Naive thymus-derived CD8-positive, alpha-beta T cell (primary cell): ENCODE results near the gene RGP1. TPM values are rescaled to one million over a fixed set of nuclear protein-coding genes. Genes with fewer than 3 reads are reported as not detected.

Source experiments
- ATAC-seq, 2 donors: fragments of 150-1000 bp; cut with Tn5 transposase in 1 of 2; sonication (Bioruptor Pico), chemical (Tn5 transposase) in 1 of 2; 1 replicate in 1 of 2; 2 replicates in 1 of 2; pipeline ENCODE4 v1.10.0; 2021; ENCODE audit warnings: mild to moderate bottlenecking in 2 of 2, moderate library complexity in 2 of 2
- POLR2A ChIA-PET: fragments of 350-600 bp; sonication (Branson Sonifier 250); formaldehyde crosslinking; loops from one replicate; lab custom pipeline; 2021; ENCODE audit warnings: antibody characterized with exemption; lab: Charles Lee
- DNase-seq, 10 donors: peaks; one replicate each; pipeline versions ENCODE4 v3.0.0 to v3.0.0-alpha.2; 2020 to 2022
- H3K27ac Mint-ChIP-seq, 10 donors: one replicate each; pipeline ENCODE4 v1.8.0; 2020 to 2022; ENCODE audit warnings: mild to moderate bottlenecking in 10 of 10, mixed read lengths in 10 of 10, moderate library complexity in 4 of 10, inconsistent platforms in 1 of 10
- H3K27me3 Mint-ChIP-seq, 5 donors: one replicate each; pipeline ENCODE4 v1.8.0; 2021 to 2022; ENCODE audit warnings: mixed read lengths in 5 of 5
- H3K36me3 Mint-ChIP-seq, 3 donors: one replicate each; pipeline ENCODE4 v1.8.0; 2020 to 2022; ENCODE audit warnings: mixed read lengths in 3 of 3, mild to moderate bottlenecking in 2 of 3, inconsistent platforms in 1 of 3
- H3K4me1 Mint-ChIP-seq, 4 donors: one replicate each; pipeline ENCODE4 v1.8.0; 2021 to 2022; ENCODE audit warnings: mixed read lengths in 4 of 4
- H3K4me3 Mint-ChIP-seq, 10 donors: one replicate each; pipeline ENCODE4 v1.8.0; 2020 to 2022; ENCODE audit warnings: mild to moderate bottlenecking in 10 of 10, mixed read lengths in 10 of 10, moderate library complexity in 6 of 10, inconsistent platforms in 1 of 10
- H3K9me3 Mint-ChIP-seq, 9 donors: one replicate each; pipeline ENCODE4 v1.8.0; 2020 to 2022; ENCODE audit warnings: mixed read lengths in 9 of 9, mild to moderate bottlenecking in 3 of 9, inconsistent platforms in 1 of 9, moderate library complexity in 1 of 9
- polyA plus RNA-seq, 3 donors: library from polyadenylated mRNA; unstranded; fragments of 300-500 nt; fragmentation: Illumina TruSeq; gene quantifications; one replicate each; pipeline ENCODE4 v1.2.3, GENCODE V29; 2021
- total RNA-seq, 8 experiments: library from RNA in 2 of 8; stranded (reverse) in 2 of 8; gene quantifications; one replicate each; pipeline ENCODE4 v1.2.3 and lab custom pipeline; 2021 to 2026

RGP1 gene
- total and polyA plus RNA-seq, 5 experiments from 2014 or later = 6.8 to 31.7 (median 9.6) TPM

GRCh38 chr9:35732800-35733541 is 16.1 kb upstream of the RGP1 start:
- Mint-ChIP-seq H3K4me3 (peak overlapping the region in 5 of 10 donors; percentile 93 to 96 (median 94)), H3K36me3 (peaks cover 0 to 27% (median 8%) of the 10 kb centered on the region in 3 donors), H3K9me3 (no peaks in the 10 kb centered on the region), H3K4me1 (peaks cover 19 to 30% (median 24%) of the 10 kb centered on the region in 4 donors), H3K27me3 (no peaks in the 10 kb centered on the region), H3K27ac (peak overlapping the region in 8 of 10 donors; percentile 83 to 97 (median 95))
- DNase-seq (peak in 2 of 10 donors; percentile 21 to 51), ATAC-seq (no peak)
- POLR2A ChIA-PET = interaction anchor here (0.5 to 5.1 kb wide), 23 partner anchors 9 to 666 kb away, joined by 3 to 68 read pairs (median 10); partner anchors contain the start of genes ARHGEF39, CCDC107, GBA2 and GNE

DNA sequence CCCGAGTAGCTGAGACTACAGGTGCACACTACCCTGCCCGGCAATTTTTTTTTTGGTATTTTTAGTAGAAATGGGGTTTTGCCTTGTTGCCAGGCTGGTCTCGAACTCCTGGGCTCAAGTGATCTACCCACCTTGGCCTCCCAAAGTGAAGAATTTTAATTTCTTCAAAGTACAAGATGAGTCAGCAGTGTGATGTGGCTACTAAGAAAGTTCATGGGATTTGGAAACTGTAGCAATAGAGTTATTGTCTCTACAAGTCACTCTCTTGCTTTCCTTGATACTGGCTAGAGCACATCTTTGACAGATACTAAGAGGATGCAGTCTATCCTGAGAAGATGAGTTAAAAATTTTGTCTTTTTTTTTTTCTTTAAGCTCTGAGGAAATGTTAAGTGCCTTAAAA is 15.0 kb upstream of the RGP1 start:
- Mint-ChIP-seq H3K36me3 (peaks cover 0 to 38% (median 11%) of the 10 kb centered on the region in 3 donors), H3K4me3 (peak overlapping the region in 2 of 10 donors; percentile 18 to 36), H3K27me3 (no peaks in the 10 kb centered on the region), H3K4me1 (peaks cover 19 to 30% (median 24%) of the 10 kb centered on the region in 4 donors), H3K9me3 (no peaks in the 10 kb centered on the region), H3K27ac (peak overlapping the region in 2 of 10 donors; percentile 34 to 95)
- ATAC-seq = no peak
- no peak for DNase-seq
- POLR2A ChIA-PET = interaction anchor here (0.6 to 5.1 kb wide), 5 partner anchors 14 to 115 kb away, joined by 3 to 68 read pairs (median 3); partner anchors contain the start of genes GBA2 and RGP1

GRCh38 chr9:35736201-35736633 is 12.9 kb upstream of the RGP1 start:
- Mint-ChIP-seq H3K27me3 (no peaks in the 10 kb centered on the region), H3K36me3 (peaks cover 0 to 55% (median 11%) of the 10 kb centered on the region in 3 donors), H3K9me3 (no peaks in the 10 kb centered on the region), H3K4me3 (peak overlapping the region in 1 of 10 donors; percentile 51), H3K27ac (peak overlapping the region in 4 of 10 donors; percentile 11 to 58 (median 42)), H3K4me1 (peaks cover 16 to 30% (median 23%) of the 10 kb centered on the region in 4 donors)
- DNase-seq (peak; percentile 34 to 84 (median 63)), ATAC-seq (no peak)
- POLR2A ChIA-PET = interaction anchor here (0.7 to 2.2 kb wide), 5 partner anchors 12 to 174 kb away, joined by 3 to 8 read pairs (median 3); partner anchors contain the start of genes CCDC107, CD72 and RMRP

- Mint-ChIP-seq H3K4me3 (no peak overlapping the region), H3K27ac (peak overlapping the region in 1 of 10 donors; percentile 15), H3K9me3 (no peaks in the 10 kb centered on the region), H3K4me1 (peaks cover 15 to 39% (median 31%) of the 10 kb centered on the region in 4 donors), H3K27me3 (no peaks in the 10 kb centered on the region), H3K36me3 (peaks cover 0 to 58% (median 11%) of the 10 kb centered on the region in 3 donors)
- ATAC-seq = no peak
- peak in 1 of 10 donors; percentile 40 for DNase-seq
- POLR2A ChIA-PET = interaction anchor here (1.1 to 2.2 kb wide), 3 partner anchors 10 to 120 kb away, joined by 3 to 8 read pairs (median 4); partner anchors contain the start of genes CCDC107, CD72 and RMRP
These were observed 11.9 kb upstream of the RGP1 start for GRCh38 chr9:35737143-35737542.

DNA sequence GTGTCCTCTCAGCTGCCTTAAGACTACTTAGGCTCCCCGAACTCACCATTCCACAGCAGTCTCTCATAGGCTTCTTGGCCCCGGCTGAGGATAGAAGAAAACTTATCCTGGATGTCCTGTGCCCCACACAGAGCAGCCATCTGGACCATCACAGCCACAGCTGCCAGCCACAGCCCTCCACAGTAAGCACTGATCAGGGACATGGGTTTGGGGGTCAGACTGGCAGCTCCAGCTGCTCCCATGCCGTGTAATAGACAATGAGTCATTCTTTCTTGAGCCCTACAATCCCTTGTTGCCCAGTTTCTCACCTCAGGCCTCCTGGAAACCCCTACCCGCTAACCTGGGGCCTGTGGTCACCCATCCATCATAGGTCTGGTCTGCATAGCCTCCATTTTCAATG is 10.9 kb upstream of the RGP1 start:
- H3K36me3 Mint-ChIP-seq = peaks cover 0 to 61% (median 11%) of the 10 kb centered on the region in 3 donors
- ATAC-seq (no peak), DNase-seq (no peak)
- no peaks in the 10 kb centered on the region for H3K27me3 Mint-ChIP-seq
- H3K27ac Mint-ChIP-seq = peak overlapping the region in 4 of 10 donors; percentile 15 to 47 (median 25)
- peaks cover 14 to 37% (median 29%) of the 10 kb centered on the region in 4 donors for H3K4me1 Mint-ChIP-seq
- no peak overlapping the region for H3K4me3 Mint-ChIP-seq
- POLR2A ChIA-PET = interaction anchor here (1.4 to 2.1 kb wide), 2 partner anchors 9 to 14 kb away, joined by 3 to 4 read pairs; no protein-coding TSS in a partner anchor
- no peaks in the 10 kb centered on the region for H3K9me3 Mint-ChIP-seq

- no peaks in the 10 kb centered on the region for H3K27me3 Mint-ChIP-seq
- no peak for ATAC-seq
- no peaks in the 10 kb centered on the region for H3K9me3 Mint-ChIP-seq
- H3K4me1 Mint-ChIP-seq = peaks cover 16 to 32% (median 28%) of the 10 kb centered on the region in 4 donors
- no peak overlapping the region for H3K4me3 Mint-ChIP-seq
- H3K36me3 Mint-ChIP-seq = peaks cover 0 to 68% (median 11%) of the 10 kb centered on the region in 3 donors
- H3K27ac Mint-ChIP-seq = peak overlapping the region in 1 of 10 donors; percentile 40
- POLR2A ChIA-PET = interaction anchor here (1.1 to 2.3 kb wide), 4 partner anchors 8 to 17 kb away, joined by 3 to 11 read pairs (median 4); partner anchors contain the start of genes GBA2 and RGP1
- DNase-seq = peak in 1 of 10 donors; percentile 14
These were observed 10.2 kb upstream of the RGP1 start for GRCh38 chr9:35738924-35739323.

- H3K4me1 Mint-ChIP-seq = peaks cover 21 to 31% (median 28%) of the 10 kb centered on the region in 4 donors
- no peak overlapping the region for H3K4me3 Mint-ChIP-seq
- POLR2A ChIA-PET = interaction anchor here (1.0 to 2.3 kb wide), 2 partner anchors 9 to 16 kb away, joined by 5 to 11 read pairs; partner anchors contain the start of genes GBA2 and RGP1
- peak overlapping the region in 1 of 10 donors; percentile 53 for H3K27ac Mint-ChIP-seq
- H3K36me3 Mint-ChIP-seq = peaks cover 0 to 73% (median 11%) of the 10 kb centered on the region in 3 donors
- no peaks in the 10 kb centered on the region for H3K27me3 Mint-ChIP-seq
- ATAC-seq (no peak), DNase-seq (no peak)
- H3K9me3 Mint-ChIP-seq = no peaks in the 10 kb centered on the region
These were observed 8.8 kb upstream of the RGP1 start for GRCh38 chr9:35740243-35740642.

DNA sequence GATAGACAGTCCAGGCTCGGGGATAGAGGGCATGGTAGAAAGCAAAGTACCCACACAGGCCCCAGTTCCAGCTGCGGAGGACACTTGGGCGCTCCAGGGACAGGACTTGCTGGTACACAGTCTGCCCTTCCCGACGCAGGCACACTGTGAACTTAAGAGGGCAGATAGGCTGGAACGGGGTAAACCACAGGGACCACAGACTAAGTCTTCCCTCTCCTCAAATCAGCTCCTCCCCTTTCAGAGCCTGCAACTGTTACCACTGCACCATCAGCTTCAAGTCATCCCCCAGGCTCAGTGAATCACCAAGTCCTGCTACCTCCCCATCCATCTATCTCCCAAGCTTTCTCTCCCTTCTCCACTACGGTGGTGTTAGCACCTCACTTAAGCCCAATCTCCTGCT is 7.3 kb upstream of the RGP1 start:
- POLR2A ChIA-PET = interaction anchor here (1.8 to 2.1 kb wide), 2 partner anchors 10 to 92 kb away, joined by 4 to 8 read pairs; partner anchors contain the start of genes CREB3 and TLN1
- H3K27ac Mint-ChIP-seq = peak overlapping the region in 9 of 10 donors; percentile 6 to 85 (median 60)
- DNase-seq = no peak

DNA sequence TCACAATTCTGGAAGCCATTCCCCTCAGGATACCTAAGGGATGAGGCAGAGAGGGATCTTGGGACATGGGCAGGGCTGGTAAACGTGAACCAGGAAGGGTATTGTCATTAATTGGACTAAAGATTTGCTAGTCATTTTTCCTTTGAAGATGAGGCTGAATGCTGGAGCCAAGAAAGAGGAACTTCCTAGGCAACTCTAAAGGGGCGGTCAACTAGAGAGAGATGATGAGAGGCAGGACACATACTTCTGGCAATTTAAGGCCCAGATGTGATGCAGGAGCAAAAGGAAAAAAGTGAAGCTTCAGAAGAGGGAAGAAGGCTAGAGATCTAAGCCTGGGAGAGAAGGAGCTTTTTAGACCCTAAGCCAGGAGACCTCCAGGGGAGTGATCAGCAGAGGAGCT is 5.6 kb upstream of the RGP1 start:
- H3K27ac Mint-ChIP-seq = no peak overlapping the region
- no peak overlapping the region for H3K4me3 Mint-ChIP-seq
- ATAC-seq (no peak), DNase-seq (no peak)
- peaks cover 37 to 52% (median 50%) of the 10 kb centered on the region in 4 donors for H3K4me1 Mint-ChIP-seq
- H3K36me3 Mint-ChIP-seq = peaks cover 0 to 51% (median 3%) of the 10 kb centered on the region in 3 donors
- H3K27me3 Mint-ChIP-seq = no peaks in the 10 kb centered on the region
- no peaks in the 10 kb centered on the region for H3K9me3 Mint-ChIP-seq
- POLR2A ChIA-PET = interaction anchor here (1.5 kb wide), 1 partner anchor 15 kb away, joined by 3 read pairs; no protein-coding TSS in a partner anchor

More for the DNA sequence above, 7.3 kb upstream of the RGP1 start:
- ATAC-seq = peak; percentile 33 to 57
- H3K4me3 Mint-ChIP-seq = peak overlapping the region in 2 of 10 donors; percentile 11 to 46
- H3K27me3 Mint-ChIP-seq = no peaks in the 10 kb centered on the region
- peaks cover 0 to 65% (median 7%) of the 10 kb centered on the region in 3 donors for H3K36me3 Mint-ChIP-seq
- H3K9me3 Mint-ChIP-seq = no peaks in the 10 kb centered on the region
- H3K4me1 Mint-ChIP-seq = peaks cover 26 to 35% (median 33%) of the 10 kb centered on the region in 4 donors

- Mint-ChIP-seq H3K9me3 (no peaks in the 10 kb centered on the region), H3K4me1 (peaks cover 37 to 54% (median 50%) of the 10 kb centered on the region in 4 donors), H3K27ac (peak overlapping the region in 1 of 10 donors; percentile 43), H3K27me3 (no peaks in the 10 kb centered on the region), H3K4me3 (no peak overlapping the region), H3K36me3 (peaks cover 0 to 45% (median 1%) of the 10 kb centered on the region in 3 donors)
- ATAC-seq = no peak
- no peak for DNase-seq
- POLR2A ChIA-PET = interaction anchor here (0.8 to 1.5 kb wide), 3 partner anchors 12 to 16 kb away, joined by 3 to 4 read pairs (median 3); partner anchors contain the start of gene CREB3
These were observed 5.1 kb upstream of the RGP1 start for GRCh38 chr9:35743880-35744518.

DNA sequence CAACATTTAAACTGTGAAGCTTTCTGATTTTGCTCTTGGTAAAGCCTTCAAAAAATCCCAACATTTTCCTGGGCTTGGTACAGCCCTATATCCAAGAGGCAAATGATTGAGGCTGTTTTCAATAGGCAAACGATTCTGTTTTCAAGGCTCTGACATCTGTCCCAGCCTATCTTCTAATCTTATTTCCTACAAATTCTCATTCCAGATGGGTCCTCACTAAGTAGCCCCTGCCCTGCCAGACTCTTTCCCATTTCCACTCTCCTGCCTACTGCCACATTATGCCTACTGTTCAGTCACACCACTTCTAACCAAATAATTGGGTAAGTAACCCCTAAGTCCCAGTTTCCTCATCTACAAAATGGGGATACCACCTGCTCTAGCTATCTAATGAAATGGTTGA is 3.5 kb upstream of the RGP1 start:
- ATAC-seq = no peak
- Mint-ChIP-seq H3K27ac (peak overlapping the region in 6 of 10 donors; percentile 11 to 85 (median 37)), H3K4me3 (peak overlapping the region in 8 of 10 donors; percentile 1 to 99 (median 70)), H3K9me3 (no peaks in the 10 kb centered on the region), H3K4me1 (peaks cover 43 to 65% (median 59%) of the 10 kb centered on the region in 4 donors), H3K36me3 (peaks cover 0 to 30% (median 0%) of the 10 kb centered on the region in 3 donors), H3K27me3 (no peaks in the 10 kb centered on the region)
- POLR2A ChIA-PET = interaction anchor here (4.8 kb wide), 1 partner anchor 13 kb away, joined by 68 read pairs; the partner anchor contains the start of genes CREB3 and TLN1
- no peak for DNase-seq
